ENCODE measurements around the gene KRT16.
"Not testable (repeated sequence)": the region's sequence is repeated elsewhere in the genome, so short reads cannot be mapped to it uniquely, and the experiment has no call there.

- TF ChIP-seq, protein P1, sequence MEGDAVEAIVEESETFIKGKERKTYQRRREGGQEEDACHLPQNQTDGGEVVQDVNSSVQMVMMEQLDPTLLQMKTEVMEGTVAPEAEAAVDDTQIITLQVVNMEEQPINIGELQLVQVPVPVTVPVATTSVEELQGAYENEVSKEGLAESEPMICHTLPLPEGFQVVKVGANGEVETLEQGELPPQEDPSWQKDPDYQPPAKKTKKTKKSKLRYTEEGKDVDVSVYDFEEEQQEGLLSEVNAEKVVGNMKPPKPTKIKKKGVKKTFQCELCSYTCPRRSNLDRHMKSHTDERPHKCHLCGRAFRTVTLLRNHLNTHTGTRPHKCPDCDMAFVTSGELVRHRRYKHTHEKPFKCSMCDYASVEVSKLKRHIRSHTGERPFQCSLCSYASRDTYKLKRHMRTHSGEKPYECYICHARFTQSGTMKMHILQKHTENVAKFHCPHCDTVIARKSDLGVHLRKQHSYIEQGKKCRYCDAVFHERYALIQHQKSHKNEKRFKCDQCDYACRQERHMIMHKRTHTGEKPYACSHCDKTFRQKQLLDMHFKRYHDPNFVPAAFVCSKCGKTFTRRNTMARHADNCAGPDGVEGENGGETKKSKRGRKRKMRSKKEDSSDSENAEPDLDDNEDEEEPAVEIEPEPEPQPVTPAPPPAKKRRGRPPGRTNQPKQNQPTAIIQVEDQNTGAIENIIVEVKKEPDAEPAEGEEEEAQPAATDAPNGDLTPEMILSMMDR (IDR thresholded peaks at IDR 0.05) = not testable (repeated sequence)
- not testable (repeated sequence) for TF ChIP-seq POLR2A, EP300, POLR2AphosphoS5 (IDR thresholded peaks at IDR 0.05)
These were observed 14.3 kb upstream of the KRT16 start for GRCh38 chr17:41626914-41627295.
